HepG2 (cell line): ENCODE data around the gene STX2. TPM values are rescaled to one million over a fixed set of nuclear protein-coding genes. Genes with fewer than 3 reads are reported as not detected.

Experiments used
- DDIT3 ChIP-seq: sonication (generic); formaldehyde crosslinking; IDR thresholded peaks from 2 replicates; pipeline ENCODE4 v1.4.0; 2020; ENCODE audit warnings: mild to moderate bottlenecking, missing genetic modification reagents
- EHMT2 ChIP-seq: fragments of 200-600 bp; sonication (generic); IDR thresholded peaks from 2 replicates; pipeline ENCODE4 v1.7.0; 2017; ENCODE audit warnings: antibody characterized with exemption, low read depth, low read length, borderline replicate concordance
- ERF ChIP-seq: IDR thresholded peaks from 2 replicates; pipeline ENCODE4 v1.6.1; 2018; ENCODE audit warnings: missing biosample characterization, missing genetic modification reagents
- HIC2 ChIP-seq: sonication (generic); formaldehyde crosslinking; IDR thresholded peaks from 2 replicates; pipeline ENCODE4 v1.9.0; 2022; ENCODE audit warnings: low read depth, missing genetic modification reagents
- HNF4A ChIP-seq: sonication (generic); formaldehyde crosslinking; IDR thresholded peaks from 2 replicates; pipeline ENCODE4 v1.4.0; 2020; ENCODE audit warnings: missing genetic modification reagents
- MED13 ChIP-seq: sonication (generic); formaldehyde crosslinking; IDR thresholded peaks from 2 replicates; pipeline ENCODE4 v1.5.0; 2020; ENCODE audit warnings: missing genetic modification reagents
- MYNN ChIP-seq: sonication (generic); formaldehyde crosslinking; IDR thresholded peaks from 2 replicates; pipeline ENCODE4 v1.4.0; 2020; ENCODE audit warnings: mild to moderate bottlenecking, low read depth, missing genetic modification reagents
- SP5 ChIP-seq: IDR thresholded peaks from 2 replicates; pipeline ENCODE4 v1.6.1; 2016; ENCODE audit warnings: low read depth, borderline replicate concordance
- TEF ChIP-seq: sonication (generic); formaldehyde crosslinking; IDR thresholded peaks from 2 replicates; pipeline ENCODE4 v1.5.0; 2020; ENCODE audit warnings: missing genetic modification reagents
- ZBTB1 ChIP-seq: sonication (generic); formaldehyde crosslinking; IDR thresholded peaks from 2 replicates; pipeline ENCODE4 v1.4.0; 2020; ENCODE audit warnings: missing genetic modification reagents, borderline replicate concordance
- ZNF616 ChIP-seq: sonication (generic); formaldehyde crosslinking; IDR thresholded peaks from 2 replicates; pipeline ENCODE4 v1.5.0; 2020; ENCODE audit warnings: low read depth, mild to moderate bottlenecking, missing genetic modification reagents
- ZNF652 ChIP-seq: IDR thresholded peaks from 2 replicates; pipeline ENCODE4 v1.6.1; 2016; ENCODE audit warnings: low read depth, borderline replicate concordance
- polyA plus RNA-seq, 8 experiments: library from polyadenylated mRNA; depleted of rRNA in 3 of 8; stranded (reverse) in 7 of 8; unstranded in 1 of 8; fragments of >200 nt; fragmentation: Illumina TruSeq in 4 of 8; extraction: Trizol in 4 of 8; gene quantifications; 2 replicates each; pipeline versions ENCODE4 v1.2.1 to v1.2.3, GENCODE V29; 2011 to 2016; ENCODE audit warnings: low read depth in 4 of 8, missing spikeins in 1 of 8, mixed read lengths in 1 of 8; ENCODE audit not compliant: insufficient read depth in 1 of 8
- total RNA-seq, 5 experiments: library from RNA; depleted of rRNA; stranded (reverse); fragments of >200 nt; fragmentation: Illumina TruSeq; extraction: Trizol; gene quantifications; 2 replicates each; pipeline ENCODE4 v1.2.3, GENCODE V29; 2016; ENCODE audit warnings: low read depth in 1 of 5

The STX2 gene
- total and polyA plus RNA-seq, 2 of the 13 experiments (the other 11 are each of a cell fraction or from before 2014, with no cell fraction given), result 13.4 to 25.1 TPM

- no peak for TF ChIP-seq ZNF616
- 0 out of 2 replicates have a peak, but pooled peaks have one; percentile 15 for TF ChIP-seq SP5
- peak; percentile 90; the same call in 1 of the 2 replicates for TF ChIP-seq EHMT2
- TF ChIP-seq TEF (CRISPR knock-in tag), result no peak; the same call in 1 of the 2 replicates
- peak; percentile 19; the same call in 1 of the 2 replicates for TF ChIP-seq MED13 (CRISPR knock-in tag)
- TF ChIP-seq ZNF652 (CRISPR knock-in tag), result 0 out of 2 replicates have a peak, but pooled peaks have one; percentile 7
- no peak for TF ChIP-seq ZBTB1 (CRISPR knock-in tag)
- TF ChIP-seq ERF (CRISPR knock-in tag), result peak; percentile 61; the same call in 1 of the 2 replicates
- no peak for TF ChIP-seq MYNN (CRISPR knock-in tag)
- peak; percentile 93 for TF ChIP-seq HNF4A (CRISPR knock-in tag)
- 0 out of 2 replicates have a peak, but pooled peaks have one; percentile 52 for TF ChIP-seq DDIT3 (CRISPR knock-in tag)
- 0 out of 2 replicates have a peak, but pooled peaks have one; percentile 42 for TF ChIP-seq HIC2
Measured at GRCh38 chr12:130775953-130776856, 62.8 kb downstream of the STX2 start (continued).
